D721Med (cell line): ENCODE results near the gene ACBD3.

ENCODE experiments used
- DNase-seq: peaks from one replicate; pipeline ENCODE4 v3.0.0; 2011; ENCODE audit warnings: low spot score; ENCODE audit not compliant: insufficient read length
- FAIRE-seq: peaks from 2 replicates; lab custom pipeline; 2011; peaks lifted over from hg19 to GRCh38; lab: Jason Lieb, UNC
- TF ChIP-seq, protein P1 (sequence below): IDR thresholded peaks from 2 replicates; pipeline ENCODE4 v1.5.1; 2012; ENCODE audit warnings: mild to moderate bottlenecking, control low read depth; ENCODE audit not compliant: insufficient read depth; ENCODE audit errors: missing control alignments

ACBD3 gene

GRCh38 chr1:226222686-226223085, 36.1 kb upstream of the ACBD3 start:
- DNase-seq (no peak), FAIRE-seq (no peak)
- TF ChIP-seq, protein P1, sequence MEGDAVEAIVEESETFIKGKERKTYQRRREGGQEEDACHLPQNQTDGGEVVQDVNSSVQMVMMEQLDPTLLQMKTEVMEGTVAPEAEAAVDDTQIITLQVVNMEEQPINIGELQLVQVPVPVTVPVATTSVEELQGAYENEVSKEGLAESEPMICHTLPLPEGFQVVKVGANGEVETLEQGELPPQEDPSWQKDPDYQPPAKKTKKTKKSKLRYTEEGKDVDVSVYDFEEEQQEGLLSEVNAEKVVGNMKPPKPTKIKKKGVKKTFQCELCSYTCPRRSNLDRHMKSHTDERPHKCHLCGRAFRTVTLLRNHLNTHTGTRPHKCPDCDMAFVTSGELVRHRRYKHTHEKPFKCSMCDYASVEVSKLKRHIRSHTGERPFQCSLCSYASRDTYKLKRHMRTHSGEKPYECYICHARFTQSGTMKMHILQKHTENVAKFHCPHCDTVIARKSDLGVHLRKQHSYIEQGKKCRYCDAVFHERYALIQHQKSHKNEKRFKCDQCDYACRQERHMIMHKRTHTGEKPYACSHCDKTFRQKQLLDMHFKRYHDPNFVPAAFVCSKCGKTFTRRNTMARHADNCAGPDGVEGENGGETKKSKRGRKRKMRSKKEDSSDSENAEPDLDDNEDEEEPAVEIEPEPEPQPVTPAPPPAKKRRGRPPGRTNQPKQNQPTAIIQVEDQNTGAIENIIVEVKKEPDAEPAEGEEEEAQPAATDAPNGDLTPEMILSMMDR: no peak

- FAIRE-seq (no peak), DNase-seq (no peak)
- TF ChIP-seq, protein P1: no peak
Measured at GRCh38 chr1:226220473-226221189, 34.1 kb upstream of the ACBD3 start.

DNA sequence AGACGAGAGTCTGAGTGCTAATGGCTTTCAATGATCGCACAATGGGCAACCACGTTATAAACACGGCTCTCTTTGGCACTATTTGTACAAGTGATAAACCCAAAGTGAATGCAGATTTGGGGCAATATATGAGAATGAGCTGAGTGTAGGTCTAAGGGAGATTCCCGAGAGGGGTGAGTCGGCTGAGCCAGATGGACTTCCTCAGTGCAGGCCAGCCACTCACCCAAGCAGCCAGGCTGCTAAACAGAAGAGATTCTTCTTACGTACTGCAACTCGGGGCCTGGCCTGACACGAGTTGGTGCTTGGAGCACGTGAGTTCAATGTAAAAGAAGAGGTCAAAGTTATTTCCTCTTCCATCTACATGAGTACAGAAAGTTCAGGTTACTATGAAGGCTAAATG, 30.7 kb upstream of the ACBD3 start:
- TF ChIP-seq, protein P1: no peak

DNA sequence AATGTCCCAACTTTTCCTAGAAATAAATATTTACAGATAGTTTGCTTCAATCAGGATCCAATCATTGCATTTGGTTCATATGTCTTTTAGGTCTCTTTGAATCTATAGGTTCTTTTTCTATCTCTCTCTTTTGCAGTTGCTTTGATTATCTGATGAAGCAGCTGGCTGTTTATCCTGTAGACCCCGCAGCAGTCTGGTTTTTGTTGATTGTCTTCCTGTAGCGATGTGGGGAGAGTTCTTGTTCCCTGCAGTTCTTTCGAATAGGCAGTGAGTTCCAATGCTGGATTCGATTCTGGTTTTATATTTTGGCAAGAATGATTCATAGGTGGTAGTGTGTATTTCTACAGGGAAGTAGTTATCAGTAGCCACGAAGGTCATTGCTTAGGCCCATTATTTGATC, 29.5 kb upstream of the ACBD3 start:
- DNase-seq: no peak
- FAIRE-seq: no peak
- TF ChIP-seq, protein P1: no peak

More for the DNA sequence above, 30.7 kb upstream of the ACBD3 start:
- DNase-seq (no peak), FAIRE-seq (no peak)

GRCh38 chr1:226215239-226215638, 28.7 kb upstream of the ACBD3 start:
- FAIRE-seq: no peak
- TF ChIP-seq, protein P1: no peak
- no peak for DNase-seq

- TF ChIP-seq, protein P1: no peak
- DNase-seq (no peak), FAIRE-seq (no peak)
Measured at GRCh38 chr1:226212545-226212944, 26.0 kb upstream of the ACBD3 start.

GRCh38 chr1:226211181-226211821, 24.8 kb upstream of the ACBD3 start:
- TF ChIP-seq, protein P1: no peak
- FAIRE-seq: no peak
- DNase-seq: no peak
